AG04450 (cell line): ENCODE data around the gene PNPLA7. TPM values are rescaled to one million over a fixed set of nuclear protein-coding genes. Genes with fewer than 3 reads are reported as not detected.
"Not testable (repeated sequence)": the region's sequence is repeated elsewhere in the genome, so short reads cannot be mapped to it uniquely, and the experiment has no call there.

Experiments
- CTCF ChIA-PET: fragments of 300-600, 350-600 bp; formaldehyde crosslinking; extraction: SDS; loops from one replicate; lab custom pipeline; 2022; ENCODE audit warnings: antibody characterized with exemption, inconsistent platforms; lab: Charles Lee
- POLR2A ChIA-PET: fragments of 350-600 bp; formaldehyde crosslinking; extraction: SDS; loops from one replicate; lab custom pipeline; 2021; ENCODE audit warnings: antibody characterized with exemption, inconsistent platforms; lab: Yijun Ruan, JAX
- DNase-seq: peaks from one replicate; pipeline ENCODE4 v3.0.0-alpha.2; 2011; ENCODE audit warnings: low read depth, low spot score
- H3K27ac ChIP-seq: one replicate; pipeline ENCODE4 v1.5.1; 2012; ENCODE audit warnings: low read depth, low read length, control low read depth
- H3K27me3 ChIP-seq: one replicate; pipeline ENCODE4 v1.6.0; 2012; ENCODE audit warnings: low read length; ENCODE audit not compliant: control insufficient read depth, insufficient read depth
- H3K4me3 ChIP-seq: 2 replicates; pipeline ENCODE4 v1.5.1; 2011; ENCODE audit warnings: mild to moderate bottlenecking, low read depth, low read length, control low read depth
- H3K9me3 ChIP-seq: 2 replicates; pipeline ENCODE4 v1.5.1; 2012; ENCODE audit warnings: low read length; ENCODE audit not compliant: control insufficient read depth, insufficient read depth
- polyA plus RNA-seq: library from polyadenylated mRNA; depleted of rRNA; stranded (reverse); fragments of >200 nt; gene quantifications from 2 replicates; pipeline ENCODE4 v1.2.3, GENCODE V29; 2011
- TF ChIP-seq, protein P1 (sequence below): IDR thresholded peaks from 2 replicates; pipeline ENCODE4 v1.5.1; 2011; ENCODE audit warnings: low read depth, low read length, control low read depth, inconsistent platforms

The PNPLA7 gene
- polyA plus RNA-seq, 1 experiment: 0.26 TPM

DNA sequence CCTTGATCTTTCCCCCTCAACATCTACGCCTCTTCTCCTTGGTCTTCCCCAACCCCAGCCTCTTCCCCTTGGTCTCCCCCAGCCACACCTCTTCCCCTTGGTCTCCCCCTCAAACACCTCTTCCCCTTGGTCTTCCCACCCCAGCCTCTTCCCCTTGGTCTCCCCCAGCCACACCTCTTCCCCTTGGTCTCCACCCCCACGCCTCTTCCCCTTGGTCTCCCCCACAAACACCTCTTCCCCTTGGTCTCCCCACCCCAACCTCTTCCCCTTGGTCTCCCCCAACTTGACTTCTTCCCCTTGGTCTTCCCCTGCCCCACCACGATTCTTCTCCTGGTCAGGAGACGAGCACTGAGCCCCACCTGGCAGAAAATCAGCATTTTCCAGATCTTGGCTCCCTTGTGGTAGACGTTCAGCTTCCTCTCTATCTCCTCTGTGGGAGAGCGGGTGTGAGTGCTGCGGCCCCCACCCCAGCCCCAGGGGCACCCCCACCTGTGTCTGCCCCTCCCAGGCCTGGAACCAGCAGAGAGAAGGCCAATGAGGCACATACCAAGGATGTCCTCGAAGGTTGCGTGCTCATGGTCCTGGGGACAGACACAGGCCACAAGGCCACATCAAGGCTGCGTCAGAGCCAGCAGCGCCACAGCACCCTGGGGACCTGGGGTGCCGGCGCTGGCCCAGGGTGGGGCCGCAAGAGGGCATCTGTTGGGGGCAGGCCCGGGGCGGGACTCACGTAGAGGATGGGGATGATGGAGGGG is 98.0 kb downstream of the PNPLA7 start:
- POLR2A ChIA-PET: no interaction called here
- no peak overlapping the region for H3K4me3 ChIP-seq
- no peaks in the 10 kb centered on the region for H3K27me3 ChIP-seq
- no peak for DNase-seq
- H3K27ac ChIP-seq: no peak overlapping the region
- TF ChIP-seq, protein P1, sequence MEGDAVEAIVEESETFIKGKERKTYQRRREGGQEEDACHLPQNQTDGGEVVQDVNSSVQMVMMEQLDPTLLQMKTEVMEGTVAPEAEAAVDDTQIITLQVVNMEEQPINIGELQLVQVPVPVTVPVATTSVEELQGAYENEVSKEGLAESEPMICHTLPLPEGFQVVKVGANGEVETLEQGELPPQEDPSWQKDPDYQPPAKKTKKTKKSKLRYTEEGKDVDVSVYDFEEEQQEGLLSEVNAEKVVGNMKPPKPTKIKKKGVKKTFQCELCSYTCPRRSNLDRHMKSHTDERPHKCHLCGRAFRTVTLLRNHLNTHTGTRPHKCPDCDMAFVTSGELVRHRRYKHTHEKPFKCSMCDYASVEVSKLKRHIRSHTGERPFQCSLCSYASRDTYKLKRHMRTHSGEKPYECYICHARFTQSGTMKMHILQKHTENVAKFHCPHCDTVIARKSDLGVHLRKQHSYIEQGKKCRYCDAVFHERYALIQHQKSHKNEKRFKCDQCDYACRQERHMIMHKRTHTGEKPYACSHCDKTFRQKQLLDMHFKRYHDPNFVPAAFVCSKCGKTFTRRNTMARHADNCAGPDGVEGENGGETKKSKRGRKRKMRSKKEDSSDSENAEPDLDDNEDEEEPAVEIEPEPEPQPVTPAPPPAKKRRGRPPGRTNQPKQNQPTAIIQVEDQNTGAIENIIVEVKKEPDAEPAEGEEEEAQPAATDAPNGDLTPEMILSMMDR: no peak
- no peaks in the 10 kb centered on the region; the same call in 1 of the 2 replicates for H3K9me3 ChIP-seq
- CTCF ChIA-PET: no interaction called here

GRCh38 chr9:137451264-137452005 is 98.8 kb downstream of the PNPLA7 start:
- DNase-seq, CTCF ChIA-PET, H3K9me3 ChIP-seq, POLR2A ChIA-PET, H3K4me3 ChIP-seq, H3K27me3 ChIP-seq, H3K27ac ChIP-seq: not testable (repeated sequence)

GRCh38 chr9:137450539-137451222 is 99.5 kb downstream of the PNPLA7 start:
- H3K9me3 ChIP-seq, DNase-seq, H3K27ac ChIP-seq, H3K27me3 ChIP-seq, CTCF ChIA-PET, H3K4me3 ChIP-seq, POLR2A ChIA-PET: not testable (repeated sequence)

DNA sequence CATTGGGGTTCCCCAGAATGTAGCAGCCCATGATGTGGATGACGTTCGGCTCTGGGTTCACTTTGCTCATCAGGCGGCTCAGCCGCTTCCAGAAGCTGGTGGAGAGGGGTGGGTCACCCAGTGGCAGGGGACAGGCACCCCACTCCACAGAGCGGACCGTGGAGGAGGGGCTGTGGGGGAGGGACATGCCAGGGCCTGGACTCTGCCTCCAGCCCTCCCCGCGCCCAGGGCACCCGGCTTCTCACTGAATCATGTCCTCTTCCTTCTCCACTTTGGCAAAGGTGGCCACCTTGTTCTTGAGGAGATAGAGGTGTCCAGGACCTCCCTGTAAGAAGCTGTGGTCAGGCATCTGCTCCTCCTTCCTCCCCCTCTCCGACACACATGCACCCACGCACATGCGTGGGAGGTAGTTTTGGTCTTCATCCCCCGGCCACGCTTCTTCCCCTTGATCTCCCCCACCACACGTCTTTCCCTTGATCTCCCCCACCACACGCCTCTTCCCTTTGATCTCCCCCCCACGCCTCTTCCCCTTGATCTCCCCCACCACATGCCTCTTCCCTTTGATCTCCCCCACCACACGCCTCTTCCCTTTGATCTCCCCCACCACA is 100.2 kb downstream of the PNPLA7 start:
- Histone ChIP-seq H3K27ac (no peak overlapping the region), H3K4me3 (no peak overlapping the region), H3K9me3 (no peaks in the 10 kb centered on the region; the same call in 1 of the 2 replicates), H3K27me3 (no peaks in the 10 kb centered on the region)
- ChIA-PET POLR2A (no interaction called here), CTCF (no interaction called here)
- TF ChIP-seq, protein P1: no peak
- DNase-seq: no peak

- H3K4me3 ChIP-seq: no peak overlapping the region
- DNase-seq: no peak
- POLR2A ChIA-PET: no interaction called here
- no peaks in the 10 kb centered on the region for H3K27me3 ChIP-seq
- H3K9me3 ChIP-seq: no peaks in the 10 kb centered on the region; the same call in 1 of the 2 replicates
- CTCF ChIA-PET: no interaction called here
- TF ChIP-seq, protein P1: no peak
- no peak overlapping the region for H3K27ac ChIP-seq
These were observed 100.9 kb downstream of the PNPLA7 start for GRCh38 chr9:137449081-137449844.
